Nephron (organoid): ENCODE results near the gene TUFM.

ENCODE experiments used
- H3K27ac Mint-ChIP-seq, 3 experiments: 2 replicates each; pipeline ENCODE4 v1.8.0; 2020; ENCODE audit warnings: mixed read lengths in 3 of 3, mild to moderate bottlenecking in 2 of 3, moderate library complexity in 1 of 3
- H3K27me3 Mint-ChIP-seq: 2 replicates; pipeline ENCODE4 v1.8.0; 2021; ENCODE audit warnings: low read depth, mild to moderate bottlenecking, moderate library complexity, mixed read lengths
- H3K36me3 Mint-ChIP-seq: 2 replicates; pipeline ENCODE4 v1.8.0; 2020; ENCODE audit warnings: low read depth, mixed read lengths
- H3K4me1 Mint-ChIP-seq: 2 replicates; pipeline ENCODE4 v1.8.0; 2020; ENCODE audit warnings: mixed read lengths
- H3K4me3 Mint-ChIP-seq, 3 experiments: 2 replicates each; pipeline ENCODE4 v1.8.0; 2020; ENCODE audit warnings: mild to moderate bottlenecking in 3 of 3, mixed read lengths in 3 of 3, moderate library complexity in 2 of 3
- H3K9me3 Mint-ChIP-seq: 2 replicates; pipeline ENCODE4 v1.8.0; 2020; ENCODE audit warnings: mixed read lengths
- TF ChIP-seq, protein P1 (sequence below), 3 experiments: fragments of 200-600 bp; sonication (generic); IDR thresholded peaks; one replicate each; pipeline ENCODE4 v1.5.0; 2021; ENCODE audit warnings: antibody characterized with exemption in 3 of 3; ENCODE audit not compliant: unreplicated experiment in 3 of 3

The TUFM gene

DNA sequence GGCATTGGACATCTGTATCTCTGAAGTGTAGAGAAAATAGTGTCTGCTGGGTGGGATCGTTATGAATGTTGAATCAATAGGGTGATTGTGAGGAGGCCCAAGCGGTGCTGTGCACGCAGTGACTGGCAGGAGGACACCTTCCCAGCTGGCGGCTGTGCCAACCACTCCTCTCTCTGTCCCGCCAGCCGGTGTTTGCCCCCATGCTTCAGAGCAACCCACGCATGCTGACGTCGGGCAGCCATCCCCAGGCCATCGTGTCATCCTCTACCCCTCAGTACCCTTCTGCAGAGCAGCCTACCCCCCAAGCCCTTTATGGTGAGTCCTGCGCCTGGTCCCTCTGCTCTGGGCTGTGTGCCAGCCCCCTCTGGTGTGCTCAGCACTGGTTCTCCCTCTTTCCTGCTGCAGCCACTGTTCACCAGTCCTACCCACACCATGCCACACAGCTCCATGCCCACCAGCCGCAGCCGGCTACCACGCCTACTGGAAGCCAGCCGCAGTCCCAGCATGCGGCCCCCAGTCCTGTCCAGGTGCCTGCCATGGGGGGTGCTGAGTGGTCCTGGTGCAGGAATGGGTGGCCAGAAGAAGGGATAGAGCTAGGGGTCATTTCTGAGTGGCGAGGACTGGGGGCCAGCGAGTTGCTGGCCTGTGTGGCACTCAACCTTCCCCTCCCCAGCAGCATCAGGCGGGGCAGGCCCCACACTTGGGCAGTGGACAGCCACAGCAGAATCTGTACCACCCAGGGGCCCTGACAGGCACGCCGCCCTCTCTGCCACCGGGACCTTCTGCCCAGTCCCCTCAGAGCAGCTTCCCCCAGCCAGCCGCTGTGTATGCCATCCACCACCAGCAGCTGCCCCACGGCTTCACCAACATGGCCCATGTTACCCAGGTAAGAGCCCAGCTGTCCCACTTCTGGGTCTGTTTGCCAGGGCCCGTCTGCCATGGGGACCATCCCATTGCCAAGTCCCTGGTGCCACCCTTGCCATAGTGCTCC is 11.0 kb downstream of the TUFM start:
- H3K4me3 Mint-ChIP-seq, result no peak overlapping the region
- TF ChIP-seq, protein P1, sequence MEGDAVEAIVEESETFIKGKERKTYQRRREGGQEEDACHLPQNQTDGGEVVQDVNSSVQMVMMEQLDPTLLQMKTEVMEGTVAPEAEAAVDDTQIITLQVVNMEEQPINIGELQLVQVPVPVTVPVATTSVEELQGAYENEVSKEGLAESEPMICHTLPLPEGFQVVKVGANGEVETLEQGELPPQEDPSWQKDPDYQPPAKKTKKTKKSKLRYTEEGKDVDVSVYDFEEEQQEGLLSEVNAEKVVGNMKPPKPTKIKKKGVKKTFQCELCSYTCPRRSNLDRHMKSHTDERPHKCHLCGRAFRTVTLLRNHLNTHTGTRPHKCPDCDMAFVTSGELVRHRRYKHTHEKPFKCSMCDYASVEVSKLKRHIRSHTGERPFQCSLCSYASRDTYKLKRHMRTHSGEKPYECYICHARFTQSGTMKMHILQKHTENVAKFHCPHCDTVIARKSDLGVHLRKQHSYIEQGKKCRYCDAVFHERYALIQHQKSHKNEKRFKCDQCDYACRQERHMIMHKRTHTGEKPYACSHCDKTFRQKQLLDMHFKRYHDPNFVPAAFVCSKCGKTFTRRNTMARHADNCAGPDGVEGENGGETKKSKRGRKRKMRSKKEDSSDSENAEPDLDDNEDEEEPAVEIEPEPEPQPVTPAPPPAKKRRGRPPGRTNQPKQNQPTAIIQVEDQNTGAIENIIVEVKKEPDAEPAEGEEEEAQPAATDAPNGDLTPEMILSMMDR (IDR thresholded peaks at IDR 0.05; ENCODE audit: unreplicated experiment in 3 of 3), result no peak
- no peak overlapping the region for H3K27ac Mint-ChIP-seq
- H3K27me3 Mint-ChIP-seq, result no peaks in the 10 kb centered on the region
- peaks cover 72% of the 10 kb centered on the region for H3K36me3 Mint-ChIP-seq
- no peaks in the 10 kb centered on the region for H3K9me3 Mint-ChIP-seq
- no peaks in the 10 kb centered on the region for H3K4me1 Mint-ChIP-seq

DNA sequence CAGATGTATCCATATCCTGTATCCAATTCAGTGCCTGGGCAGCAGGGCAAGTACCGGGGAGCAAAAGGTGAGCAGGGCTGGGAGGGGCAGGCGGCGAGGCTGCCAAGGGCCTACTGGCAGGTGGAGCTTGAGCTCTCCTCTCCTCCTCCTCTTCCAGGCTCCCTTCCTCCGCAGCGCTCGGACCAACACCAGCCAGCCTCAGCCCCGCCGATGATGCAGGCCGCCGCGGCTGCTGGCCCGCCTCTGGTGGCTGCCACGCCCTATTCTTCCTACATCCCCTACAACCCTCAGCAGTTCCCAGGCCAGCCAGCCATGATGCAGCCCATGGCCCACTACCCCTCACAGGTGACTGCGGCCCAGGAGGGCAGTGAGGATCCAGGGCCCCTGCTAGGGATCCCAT is 11.8 kb downstream of the TUFM start:
- Mint-ChIP-seq H3K36me3 (peaks cover 77% of the 10 kb centered on the region), H3K4me3 (no peak overlapping the region), H3K27me3 (no peaks in the 10 kb centered on the region), H3K27ac (no peak overlapping the region), H3K4me1 (no peaks in the 10 kb centered on the region), H3K9me3 (no peaks in the 10 kb centered on the region)
- TF ChIP-seq, protein P1 (IDR thresholded peaks at IDR 0.05; ENCODE audit: unreplicated experiment in 3 of 3), result no peak

DNA sequence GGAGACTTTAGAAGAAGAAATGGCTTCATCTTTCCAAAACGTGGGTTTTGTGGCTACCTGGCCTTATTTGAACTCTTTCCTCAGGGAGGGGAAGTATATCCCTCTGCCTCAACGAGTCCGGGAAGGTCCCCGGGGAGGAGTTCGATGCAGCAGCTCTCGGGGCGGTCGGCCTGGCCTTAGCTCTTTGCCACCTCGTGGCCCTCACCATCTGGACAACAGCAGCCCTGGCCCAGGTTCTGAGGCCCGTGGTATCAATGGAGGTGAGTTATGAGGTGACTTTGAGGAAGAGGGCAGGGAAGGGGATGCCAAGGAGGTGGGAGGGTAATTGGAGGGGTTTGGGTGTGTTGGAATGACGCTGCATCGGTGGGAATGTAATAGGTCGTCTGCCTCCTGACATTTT is 15.6 kb downstream of the TUFM start:
- H3K4me3 Mint-ChIP-seq, result no peak overlapping the region
- no peaks in the 10 kb centered on the region for H3K9me3 Mint-ChIP-seq
- no peak overlapping the region for H3K27ac Mint-ChIP-seq
- peaks cover 13% of the 10 kb centered on the region for H3K4me1 Mint-ChIP-seq
- no peaks in the 10 kb centered on the region for H3K27me3 Mint-ChIP-seq
- H3K36me3 Mint-ChIP-seq, result peaks cover 85% of the 10 kb centered on the region
- TF ChIP-seq, protein P1 (IDR thresholded peaks at IDR 0.05; ENCODE audit: unreplicated experiment in 3 of 3), result no peak

DNA sequence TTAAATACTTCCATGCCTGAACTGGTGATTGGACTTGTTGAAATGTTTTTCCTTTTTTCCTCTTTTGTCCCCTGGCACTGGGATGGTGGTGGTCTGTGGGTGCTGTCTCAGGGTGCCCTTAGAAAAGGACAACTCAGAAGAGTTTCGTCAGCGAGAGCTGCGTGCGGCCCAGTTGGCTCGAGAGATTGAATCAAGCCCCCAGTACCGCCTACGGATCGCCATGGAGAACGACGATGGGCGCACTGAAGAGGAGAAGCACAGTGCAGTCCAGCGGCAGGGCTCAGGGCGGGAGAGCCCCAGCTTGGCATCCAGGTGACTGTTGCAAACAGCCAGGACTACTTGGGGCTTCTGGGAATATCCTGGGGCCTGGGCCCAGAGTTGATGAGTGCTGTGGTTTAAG is 16.4 kb downstream of the TUFM start:
- Mint-ChIP-seq H3K36me3 (peaks cover 85% of the 10 kb centered on the region), H3K27ac (no peak overlapping the region), H3K4me3 (no peak overlapping the region), H3K4me1 (peaks cover 20% of the 10 kb centered on the region), H3K27me3 (no peaks in the 10 kb centered on the region), H3K9me3 (no peaks in the 10 kb centered on the region)
- TF ChIP-seq, protein P1 (IDR thresholded peaks at IDR 0.05; ENCODE audit: unreplicated experiment in 3 of 3), result no peak

DNA sequence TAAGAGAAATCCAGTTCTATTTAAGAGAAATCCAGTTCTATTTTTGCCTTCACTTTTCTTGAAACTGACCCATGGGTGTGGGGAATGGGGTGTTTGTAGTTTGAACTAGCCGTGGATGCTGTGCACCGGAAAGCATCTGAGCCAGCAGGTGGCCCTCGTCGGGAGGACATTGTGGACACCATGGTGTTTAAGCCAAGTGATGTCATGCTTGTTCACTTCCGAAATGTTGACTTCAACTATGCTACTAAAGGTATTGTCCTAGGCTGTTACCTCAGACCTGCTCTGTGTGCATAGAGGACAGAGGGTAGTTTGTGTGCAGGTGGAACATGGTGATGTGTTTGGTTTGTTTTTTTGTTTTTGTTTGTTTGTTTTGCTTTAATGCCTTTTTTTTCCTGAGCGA is 20.0 kb downstream of the TUFM start:
- Mint-ChIP-seq H3K4me1 (peaks cover 28% of the 10 kb centered on the region), H3K27ac (peak overlapping the region in 2 of 3 experiments; percentile 25 to 39), H3K27me3 (no peaks in the 10 kb centered on the region), H3K9me3 (no peaks in the 10 kb centered on the region), H3K36me3 (peaks cover 58% of the 10 kb centered on the region), H3K4me3 (peak overlapping the region; percentile 73 to 99 (median 95))
- TF ChIP-seq, protein P1 (IDR thresholded peaks at IDR 0.05; ENCODE audit: unreplicated experiment in 3 of 3), result no peak

DNA sequence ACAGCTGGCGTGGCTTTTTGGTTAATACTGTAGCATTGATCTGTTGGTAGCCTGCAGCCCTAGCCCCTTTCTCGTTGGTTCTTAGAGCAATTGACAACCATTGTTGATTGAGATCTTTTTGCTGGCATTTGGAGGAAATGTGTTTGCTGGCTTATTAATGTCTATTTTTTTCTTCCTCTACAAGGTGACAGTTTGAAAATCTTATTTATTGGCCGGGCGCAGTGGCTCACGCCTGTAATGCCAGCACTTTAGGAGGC is 21.5 kb downstream of the TUFM start:
- Mint-ChIP-seq H3K4me3 (peak overlapping the region; percentile 95 to 99 (median 99)), H3K36me3 (peaks cover 46% of the 10 kb centered on the region), H3K27me3 (no peaks in the 10 kb centered on the region), H3K27ac (peak overlapping the region; percentile 98 to 100 (median 99)), H3K9me3 (no peaks in the 10 kb centered on the region), H3K4me1 (peaks cover 28% of the 10 kb centered on the region)
- TF ChIP-seq, protein P1 (IDR thresholded peaks at IDR 0.05; ENCODE audit: unreplicated experiment in 3 of 3), result no peak
